Right lobe of liver (tissue), 4 donors: ENCODE results near the gene ZDHHC14.

Experiments used
- CTCF ChIP-seq, 4 donors: fragments of 200-600 bp in 3 of 4; fragments of 450-650 bp in 1 of 4; IDR thresholded peaks; one replicate each; pipeline versions ENCODE4 v1.5.1 to v1.8.0; 2016 to 2022; ENCODE audit warnings: antibody characterized with exemption in 4 of 4, mild to moderate bottlenecking in 2 of 4
- POLR2A ChIP-seq: fragments of 450-650 bp; IDR thresholded peaks from one replicate; pipeline ENCODE4 v1.6.1; 2017; ENCODE audit warnings: antibody characterized with exemption, mild to moderate bottlenecking
- donor health status: DM: no; HTN: no; CAD: no.
- donor health status: DM: no; HTN: no; CAD: no.
- donor health status: DM: no; HTN: yes; CAD: no.

GRCh38 chr6:157337751-157338150 lies 43.2 kb upstream of the ZDHHC14 start:
- TF ChIP-seq CTCF (IDR thresholded peaks at IDR 0.05): no peak
- TF ChIP-seq POLR2A: no peak
